DMS114 treated with DMSO at 0.1 percent for 48 hours (cell line): ENCODE measurements around the gene RUNDC1.

Source experiments
- DNase-seq: peaks from one replicate; lab custom pipeline; 2025; ENCODE audit not compliant: unreplicated experiment; lab: John Stamatoyannopoulos, UW

The RUNDC1 gene

GRCh38 chr17:43039646-43040045 lies 59.3 kb downstream of the RUNDC1 start:
- no peak for DNase-seq

DNA sequence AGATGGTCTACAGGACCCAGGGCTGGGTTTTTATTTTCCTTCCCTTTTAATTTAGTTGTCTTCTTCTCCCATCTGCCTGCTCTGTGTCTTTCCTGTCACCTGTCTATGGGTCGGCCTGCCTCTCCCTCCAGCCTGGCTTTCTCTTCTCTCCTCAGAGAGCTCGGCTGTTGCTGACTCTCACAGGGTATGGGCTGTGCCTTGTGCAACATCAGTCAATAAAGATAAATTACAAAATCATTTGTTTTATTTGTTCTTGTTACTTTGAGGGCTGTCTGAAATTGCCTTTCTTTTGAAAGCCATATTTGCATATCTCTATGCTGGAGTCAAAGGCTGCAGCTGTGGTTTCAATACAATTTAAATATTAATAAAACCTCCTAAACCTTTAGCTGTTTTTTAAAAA lies 60.3 kb downstream of the RUNDC1 start:
- DNase-seq = no peak

DNA sequence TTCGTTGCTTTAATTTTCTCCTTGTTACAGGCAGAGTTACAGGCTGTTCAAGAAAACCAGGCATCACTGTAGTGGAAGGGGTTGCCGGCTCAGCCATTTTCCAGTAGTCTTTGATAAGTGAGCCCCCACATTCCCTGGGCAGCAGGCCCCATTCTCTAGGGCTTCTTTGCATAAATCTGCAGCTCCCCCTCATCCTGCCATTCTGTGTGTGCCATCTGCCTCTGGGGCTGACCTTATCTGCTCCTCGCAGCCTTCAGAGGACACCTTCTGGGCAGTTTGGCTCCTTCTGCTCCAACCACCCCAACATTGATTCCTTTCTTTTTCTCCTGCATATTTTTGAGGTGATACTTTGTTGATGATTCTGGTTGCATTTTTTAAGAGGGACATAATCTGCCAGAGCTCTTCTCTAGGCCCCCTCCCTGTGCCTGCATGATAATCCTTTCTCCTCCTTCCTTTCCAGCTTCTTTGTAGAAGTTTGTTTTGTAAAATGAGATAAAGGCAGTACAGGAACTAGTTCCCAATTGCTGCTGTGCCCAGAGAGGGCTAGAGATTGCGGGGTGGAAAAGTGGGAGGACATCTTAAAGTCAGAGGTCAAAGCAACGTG lies 61.8 kb downstream of the RUNDC1 start:
- DNase-seq = no peak
